GM21423 (cell line): ENCODE results near the gene NT5C1B.

Experiments
- ATAC-seq: cut with Tn5 transposase; IDR thresholded peaks from one replicate; pipeline ENCODE4 v1.9.1; 2021; ENCODE audit warnings: mild to moderate bottlenecking, moderate library complexity; ENCODE audit not compliant: unreplicated experiment

The NT5C1B gene

GRCh38 chr2:18518116-18519111 is 71.0 kb downstream of the NT5C1B start:
- no peak for ATAC-seq

- ATAC-seq: no peak
Measured at GRCh38 chr2:18517386-18517785, 72.0 kb downstream of the NT5C1B start.

GRCh38 chr2:18516112-18516511 is 73.3 kb downstream of the NT5C1B start:
- no peak for ATAC-seq

DNA sequence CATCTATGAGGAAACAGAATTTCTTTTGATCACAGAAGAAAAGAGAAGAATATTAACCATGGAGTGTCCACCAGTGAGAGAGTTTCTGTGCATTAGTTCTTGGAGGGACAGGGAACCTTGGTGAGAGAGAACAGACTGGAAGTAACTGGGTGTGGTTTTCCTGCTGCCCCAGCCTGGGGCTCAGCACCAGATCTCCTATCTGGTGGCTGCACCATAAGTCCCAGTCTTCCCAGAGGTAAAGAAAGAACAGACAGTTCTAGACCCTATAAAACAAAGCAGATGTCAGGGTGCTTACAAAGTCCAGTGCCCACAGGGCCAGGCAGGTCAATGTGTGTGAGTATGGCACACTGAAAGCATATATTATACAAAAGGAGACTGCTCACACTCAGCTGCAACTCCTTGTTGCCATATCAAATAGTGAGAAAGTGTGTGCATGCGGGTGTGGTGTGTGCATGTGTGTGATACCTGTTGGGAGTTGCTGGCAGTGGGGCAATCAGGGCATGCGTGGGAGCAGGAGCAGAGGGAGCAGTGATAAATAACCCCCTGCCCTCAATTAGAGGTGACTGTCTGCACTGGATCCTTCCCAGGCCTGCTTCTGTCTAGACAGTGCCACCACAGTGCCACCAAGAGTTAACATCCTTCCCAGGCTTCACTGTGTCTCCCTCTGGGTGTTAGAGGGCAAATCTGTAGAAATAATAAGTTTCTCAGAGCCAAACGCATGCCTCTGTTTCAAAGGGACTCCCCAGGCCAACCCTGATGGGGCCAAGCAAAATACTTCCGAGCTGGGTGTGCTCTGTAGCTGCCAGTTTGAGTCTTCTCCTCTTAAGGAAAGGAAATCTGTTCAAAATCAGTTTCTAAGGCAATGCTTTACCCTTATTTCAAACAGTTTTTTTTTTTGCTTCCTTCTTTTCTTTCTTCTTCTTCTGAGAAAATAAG is 74.6 kb downstream of the NT5C1B start:
- no peak for ATAC-seq
